Peyer's patch (tissue), 4 donors: ENCODE data around the gene KCNQ5. TPM values are rescaled to one million over a fixed set of nuclear protein-coding genes. Genes with fewer than 3 reads are reported as not detected.

Source experiments
- DNase-seq, 3 donors: peaks; one replicate each; pipeline ENCODE4 v3.0.0-alpha.2; 2017 to 2019
- H3K27ac ChIP-seq, 4 donors: fragments of 200-600 bp; sonication (generic); one replicate each; pipeline ENCODE4 v1.5.1; 2016 to 2019
- H3K27me3 ChIP-seq, 2 donors: fragments of 200-600 bp; sonication (generic); one replicate each; pipeline ENCODE4 v1.5.1; 2019
- H3K36me3 ChIP-seq, 3 donors: fragments of 200-600 bp; sonication (generic); one replicate each; pipeline ENCODE4 v1.5.1; 2016 to 2019
- H3K4me1 ChIP-seq, 4 donors: fragments of 200-600 bp; sonication (generic); one replicate each; pipeline ENCODE4 v1.5.1; 2016 to 2019
- H3K4me3 ChIP-seq, 4 donors: fragments of 200-600 bp; sonication (generic); 1 replicate in 3 of 4; 2 replicates in 1 of 4; pipeline ENCODE4 v1.5.1; 2016 to 2019; ENCODE audit warnings: mild to moderate bottlenecking in 1 of 4
- H3K9me3 ChIP-seq, 4 donors: fragments of 200-600 bp; sonication (generic); one replicate each; pipeline ENCODE4 v1.5.1; 2016 to 2019; ENCODE audit warnings: mild to moderate bottlenecking in 1 of 4
- POLR2A ChIP-seq, 2 donors: fragments of 450-650 bp; IDR thresholded peaks; one replicate each; pipeline ENCODE4 v1.5.1; 2017; ENCODE audit warnings: antibody characterized with exemption in 2 of 2, mild to moderate bottlenecking in 2 of 2, moderate library complexity in 2 of 2
- total RNA-seq, 4 donors: library from RNA; depleted of rRNA; stranded (reverse); fragments of >200 nt; gene quantifications; one replicate each; pipeline ENCODE4 v1.1.0, GENCODE V29; 2016
- TF ChIP-seq, protein P1 (sequence below), 6 experiments: fragments of 450-650 bp in 4 of 6; fragments of 200-600 bp in 2 of 6; sonication (generic) in 1 of 6; IDR thresholded peaks; one replicate each; pipeline ENCODE4 v1.5.1; 2017 to 2019; ENCODE audit warnings: antibody characterized with exemption in 6 of 6, mild to moderate bottlenecking in 3 of 6, moderate library complexity in 1 of 6

The KCNQ5 gene
- total RNA-seq, 4 donors from 2014 or later = 0.27 to 5.0 (median 0.38) TPM; not detected in 1

DNA sequence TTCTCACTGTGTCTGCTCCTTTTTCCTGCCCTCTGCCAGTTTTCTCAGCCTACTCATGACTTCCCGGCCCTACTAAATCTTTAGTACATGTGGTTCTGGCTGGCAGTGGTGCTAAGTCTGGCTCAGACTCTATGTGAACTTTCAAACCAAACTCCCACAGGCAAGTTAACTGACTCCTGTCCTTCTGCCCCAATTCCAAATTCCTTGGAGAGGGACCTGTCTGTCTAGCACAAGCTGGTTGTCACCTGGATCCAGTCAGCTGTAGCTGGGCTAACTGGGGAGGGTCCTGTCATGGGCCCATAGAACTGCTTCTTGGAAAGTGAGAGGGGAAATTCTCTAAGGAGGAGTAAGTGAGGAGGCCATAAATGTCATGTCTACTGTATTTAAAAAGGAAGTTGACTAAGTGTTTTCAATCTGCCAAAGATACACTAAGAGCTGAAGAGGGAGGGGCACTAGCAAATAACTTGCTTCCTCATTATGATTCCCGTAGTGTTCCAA is 240.1 kb downstream of the KCNQ5 start:
- no peak for DNase-seq
- Histone ChIP-seq H3K9me3 (no peaks in the 10 kb centered on the region), H3K4me3 (no peak overlapping the region), H3K27me3 (no peaks in the 10 kb centered on the region), H3K36me3 (no peaks in the 10 kb centered on the region), H3K4me1 (no peaks in the 10 kb centered on the region), H3K27ac (no peak overlapping the region)
- TF ChIP-seq, protein P1, sequence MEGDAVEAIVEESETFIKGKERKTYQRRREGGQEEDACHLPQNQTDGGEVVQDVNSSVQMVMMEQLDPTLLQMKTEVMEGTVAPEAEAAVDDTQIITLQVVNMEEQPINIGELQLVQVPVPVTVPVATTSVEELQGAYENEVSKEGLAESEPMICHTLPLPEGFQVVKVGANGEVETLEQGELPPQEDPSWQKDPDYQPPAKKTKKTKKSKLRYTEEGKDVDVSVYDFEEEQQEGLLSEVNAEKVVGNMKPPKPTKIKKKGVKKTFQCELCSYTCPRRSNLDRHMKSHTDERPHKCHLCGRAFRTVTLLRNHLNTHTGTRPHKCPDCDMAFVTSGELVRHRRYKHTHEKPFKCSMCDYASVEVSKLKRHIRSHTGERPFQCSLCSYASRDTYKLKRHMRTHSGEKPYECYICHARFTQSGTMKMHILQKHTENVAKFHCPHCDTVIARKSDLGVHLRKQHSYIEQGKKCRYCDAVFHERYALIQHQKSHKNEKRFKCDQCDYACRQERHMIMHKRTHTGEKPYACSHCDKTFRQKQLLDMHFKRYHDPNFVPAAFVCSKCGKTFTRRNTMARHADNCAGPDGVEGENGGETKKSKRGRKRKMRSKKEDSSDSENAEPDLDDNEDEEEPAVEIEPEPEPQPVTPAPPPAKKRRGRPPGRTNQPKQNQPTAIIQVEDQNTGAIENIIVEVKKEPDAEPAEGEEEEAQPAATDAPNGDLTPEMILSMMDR (IDR thresholded peaks at IDR 0.05) = no peak
- no peak for TF ChIP-seq POLR2A (IDR thresholded peaks at IDR 0.05)

DNA sequence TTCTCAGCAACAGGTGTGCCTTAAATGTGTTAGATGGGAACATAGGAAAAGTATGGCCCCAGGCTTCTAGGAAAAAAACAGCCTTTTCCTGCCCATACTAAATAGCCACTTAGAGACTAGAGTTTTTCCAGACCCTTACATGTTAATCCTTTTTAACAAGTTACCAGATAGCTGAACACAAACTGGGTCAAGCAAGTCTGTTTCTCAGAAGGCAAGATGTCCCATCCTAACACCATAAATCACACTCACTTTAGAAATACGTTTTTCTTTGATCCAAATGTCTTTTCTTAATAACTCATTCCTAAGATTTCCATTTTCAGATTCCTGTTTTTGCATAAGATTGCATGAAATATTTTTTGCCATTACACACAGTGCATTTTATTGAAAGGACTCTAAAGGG is 241.3 kb downstream of the KCNQ5 start:
- Histone ChIP-seq H3K36me3 (no peaks in the 10 kb centered on the region), H3K4me1 (no peaks in the 10 kb centered on the region), H3K9me3 (no peaks in the 10 kb centered on the region), H3K27me3 (no peaks in the 10 kb centered on the region), H3K27ac (no peak overlapping the region), H3K4me3 (no peak overlapping the region)
- no peak for DNase-seq
- TF ChIP-seq POLR2A (IDR thresholded peaks at IDR 0.05) = no peak

DNA sequence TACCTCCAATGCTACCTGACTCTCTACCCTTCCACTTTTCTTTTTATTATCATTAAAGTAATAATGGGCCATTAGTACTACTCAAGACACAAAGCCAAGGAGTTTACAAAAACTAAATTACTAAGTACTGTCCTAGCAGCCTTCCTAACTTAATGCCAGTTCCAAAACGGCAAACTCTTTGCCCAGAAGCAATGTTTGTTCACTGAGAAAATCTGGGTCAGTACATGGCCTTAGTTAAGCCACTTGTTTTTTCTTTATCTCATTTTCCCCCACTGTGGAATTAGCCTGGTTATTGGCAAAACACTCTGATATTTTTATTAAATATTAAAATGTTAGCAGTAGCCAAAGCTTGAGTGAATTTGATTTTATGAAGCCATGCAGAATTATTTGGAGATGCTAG is 242.4 kb downstream of the KCNQ5 start:
- no peak overlapping the region for H3K27ac ChIP-seq
- no peaks in the 10 kb centered on the region for H3K9me3 ChIP-seq
- DNase-seq = no peak
- H3K36me3 ChIP-seq = no peaks in the 10 kb centered on the region
- no peaks in the 10 kb centered on the region for H3K27me3 ChIP-seq
- no peak for TF ChIP-seq POLR2A (IDR thresholded peaks at IDR 0.05)
- TF ChIP-seq, protein P1 (IDR thresholded peaks at IDR 0.05) = no peak
- H3K4me1 ChIP-seq = no peaks in the 10 kb centered on the region
- no peak overlapping the region for H3K4me3 ChIP-seq

DNA sequence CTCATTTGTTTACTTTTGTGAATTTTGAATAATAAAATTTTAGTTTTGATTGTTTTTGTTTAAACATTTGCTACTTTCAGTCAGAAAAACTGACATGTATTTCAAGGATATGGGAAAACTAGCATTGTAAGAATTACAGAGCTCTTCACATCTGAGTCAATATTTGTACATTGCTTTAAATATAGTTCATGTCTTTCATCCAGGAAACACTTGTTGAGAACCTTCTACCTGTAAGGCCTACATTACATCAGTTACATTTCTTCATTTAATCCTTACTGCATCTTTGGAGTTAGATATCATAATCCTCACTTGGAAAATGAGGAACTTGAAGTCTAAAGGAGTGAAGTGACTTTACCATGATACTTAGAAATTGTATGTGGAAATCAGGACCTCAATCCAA is 242.9 kb downstream of the KCNQ5 start:
- TF ChIP-seq, protein P1 (IDR thresholded peaks at IDR 0.05) = no peak
- TF ChIP-seq POLR2A (IDR thresholded peaks at IDR 0.05) = no peak
- DNase-seq = no peak
- Histone ChIP-seq H3K27ac (no peak overlapping the region), H3K9me3 (no peaks in the 10 kb centered on the region), H3K27me3 (no peaks in the 10 kb centered on the region), H3K4me1 (no peaks in the 10 kb centered on the region), H3K36me3 (no peaks in the 10 kb centered on the region), H3K4me3 (no peak overlapping the region)

DNA sequence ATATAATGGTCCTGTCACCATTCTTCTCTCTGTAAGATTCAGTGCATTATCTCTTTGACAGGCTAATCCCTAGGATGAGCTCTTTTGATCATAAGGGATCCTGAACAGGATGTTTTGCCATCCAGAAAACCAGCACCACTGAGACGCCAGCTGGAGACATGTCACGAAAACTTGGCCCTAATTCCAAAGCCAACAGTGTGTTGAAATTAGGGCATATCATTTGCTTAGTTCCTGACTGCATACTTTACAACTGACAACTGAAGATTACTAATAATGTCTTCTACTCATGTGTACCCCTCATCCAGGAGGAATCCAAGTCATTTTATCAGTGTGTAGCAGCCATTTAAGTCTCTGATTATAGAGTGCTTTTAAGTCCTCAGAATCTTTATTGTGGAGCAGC is 243.6 kb downstream of the KCNQ5 start:
- Histone ChIP-seq H3K36me3 (no peaks in the 10 kb centered on the region), H3K27me3 (no peaks in the 10 kb centered on the region), H3K4me3 (no peak overlapping the region), H3K4me1 (no peaks in the 10 kb centered on the region), H3K9me3 (no peaks in the 10 kb centered on the region), H3K27ac (no peak overlapping the region)
- no peak for DNase-seq
- no peak for TF ChIP-seq POLR2A (IDR thresholded peaks at IDR 0.05)
- TF ChIP-seq, protein P1 (IDR thresholded peaks at IDR 0.05) = no peak

DNA sequence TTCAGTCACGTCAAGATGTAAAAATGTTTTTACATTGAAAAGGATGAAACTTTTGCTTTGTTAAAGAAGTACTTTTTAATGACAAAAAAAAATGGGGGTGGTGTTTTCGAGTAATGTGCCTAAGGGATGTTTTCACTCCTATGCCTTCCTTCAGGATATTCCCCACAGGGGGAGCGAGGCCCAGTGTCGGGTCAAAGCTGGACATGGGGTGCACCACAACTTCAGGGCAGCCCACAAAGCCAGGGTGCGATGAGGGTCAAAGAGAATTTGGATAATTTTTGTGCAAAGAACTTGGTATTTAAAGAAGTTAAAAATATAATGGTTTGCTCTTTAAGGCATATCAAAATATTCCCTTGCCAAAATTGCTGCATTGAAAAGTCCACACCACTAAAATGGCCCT is 247.8 kb downstream of the KCNQ5 start:
- Histone ChIP-seq H3K4me3 (no peak overlapping the region), H3K9me3 (no peaks in the 10 kb centered on the region), H3K4me1 (no peaks in the 10 kb centered on the region), H3K36me3 (no peaks in the 10 kb centered on the region), H3K27ac (no peak overlapping the region), H3K27me3 (no peaks in the 10 kb centered on the region)
- DNase-seq = no peak
- no peak for TF ChIP-seq POLR2A (IDR thresholded peaks at IDR 0.05)
- TF ChIP-seq, protein P1 (IDR thresholded peaks at IDR 0.05) = no peak
